Vagina (tissue), 2 donors: ENCODE results near the gene RNF10.

Experiments used
- POLR2A ChIP-seq, 2 donors: fragments of 450-650 bp; IDR thresholded peaks; one replicate each; pipeline ENCODE4 v1.6.1; 2017; ENCODE audit warnings: antibody characterized with exemption in 2 of 2, mild to moderate bottlenecking in 2 of 2, moderate library complexity in 2 of 2
- TF ChIP-seq, protein P1 (sequence below), 3 experiments: fragments of 450-650 bp in 2 of 3; fragments of 200-600 bp in 1 of 3; sonication (generic) in 1 of 3; IDR thresholded peaks; one replicate each; pipeline ENCODE4 v1.5.1; 2017 to 2019; ENCODE audit warnings: antibody characterized with exemption in 3 of 3, mild to moderate bottlenecking in 2 of 3, moderate library complexity in 2 of 3

GRCh38 chr12:120504587-120504986, 29.6 kb upstream of the RNF10 start:
- TF ChIP-seq, protein P1, sequence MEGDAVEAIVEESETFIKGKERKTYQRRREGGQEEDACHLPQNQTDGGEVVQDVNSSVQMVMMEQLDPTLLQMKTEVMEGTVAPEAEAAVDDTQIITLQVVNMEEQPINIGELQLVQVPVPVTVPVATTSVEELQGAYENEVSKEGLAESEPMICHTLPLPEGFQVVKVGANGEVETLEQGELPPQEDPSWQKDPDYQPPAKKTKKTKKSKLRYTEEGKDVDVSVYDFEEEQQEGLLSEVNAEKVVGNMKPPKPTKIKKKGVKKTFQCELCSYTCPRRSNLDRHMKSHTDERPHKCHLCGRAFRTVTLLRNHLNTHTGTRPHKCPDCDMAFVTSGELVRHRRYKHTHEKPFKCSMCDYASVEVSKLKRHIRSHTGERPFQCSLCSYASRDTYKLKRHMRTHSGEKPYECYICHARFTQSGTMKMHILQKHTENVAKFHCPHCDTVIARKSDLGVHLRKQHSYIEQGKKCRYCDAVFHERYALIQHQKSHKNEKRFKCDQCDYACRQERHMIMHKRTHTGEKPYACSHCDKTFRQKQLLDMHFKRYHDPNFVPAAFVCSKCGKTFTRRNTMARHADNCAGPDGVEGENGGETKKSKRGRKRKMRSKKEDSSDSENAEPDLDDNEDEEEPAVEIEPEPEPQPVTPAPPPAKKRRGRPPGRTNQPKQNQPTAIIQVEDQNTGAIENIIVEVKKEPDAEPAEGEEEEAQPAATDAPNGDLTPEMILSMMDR (IDR thresholded peaks at IDR 0.05) = no peak
- TF ChIP-seq POLR2A (IDR thresholded peaks at IDR 0.05) = no peak
